ENCODE data around the gene RBM15B. TPM values are rescaled to one million over a fixed set of nuclear protein-coding genes. Genes with fewer than 3 reads are reported as not detected.

RBM15B gene
- total RNA-seq, 1 donor from 2014 or later, result 75.8 TPM

- no peaks in the 10 kb centered on the region for H3K9me3 Mint-ChIP-seq (ENCODE audit: low read depth)
- no peak overlapping the region for H3K27ac Mint-ChIP-seq
- no peak for DNase-seq (ENCODE audit: low spot score, unreplicated experiment)
- H3K27me3 Mint-ChIP-seq, result no peaks in the 10 kb centered on the region
- no peak overlapping the region for H3K4me3 Mint-ChIP-seq (ENCODE audit: low read depth)
- H3K4me1 Mint-ChIP-seq (ENCODE audit: low read depth), result no peaks in the 10 kb centered on the region
- peaks cover 15% of the 10 kb centered on the region for H3K36me3 Mint-ChIP-seq (ENCODE audit: insufficient read depth)
- no peak for TF ChIP-seq CTCF (IDR thresholded peaks at IDR 0.05; ENCODE audit: unreplicated experiment)
These were observed 46.0 kb downstream of the RBM15B start for GRCh38 chr3:51436998-51437639.

- Mint-ChIP-seq H3K36me3 (ENCODE audit: insufficient read depth) (peaks cover 16% of the 10 kb centered on the region), H3K27ac (no peak overlapping the region), H3K4me3 (ENCODE audit: low read depth) (no peak overlapping the region), H3K9me3 (ENCODE audit: low read depth) (no peaks in the 10 kb centered on the region), H3K4me1 (ENCODE audit: low read depth) (no peaks in the 10 kb centered on the region), H3K27me3 (no peaks in the 10 kb centered on the region)
- TF ChIP-seq CTCF (IDR thresholded peaks at IDR 0.05; ENCODE audit: unreplicated experiment), result no peak
- DNase-seq (ENCODE audit: low spot score, unreplicated experiment), result no peak
These were observed 50.4 kb downstream of the RBM15B start for GRCh38 chr3:51441282-51442030.

- TF ChIP-seq CTCF (IDR thresholded peaks at IDR 0.05; ENCODE audit: unreplicated experiment), result no peak
- Mint-ChIP-seq H3K36me3 (ENCODE audit: insufficient read depth) (peaks cover 26% of the 10 kb centered on the region), H3K27me3 (no peaks in the 10 kb centered on the region), H3K4me1 (ENCODE audit: low read depth) (peaks cover 7% of the 10 kb centered on the region), H3K27ac (no peak overlapping the region), H3K4me3 (ENCODE audit: low read depth) (no peak overlapping the region), H3K9me3 (ENCODE audit: low read depth) (no peaks in the 10 kb centered on the region)
- no peak for DNase-seq (ENCODE audit: low spot score, unreplicated experiment)
These were observed 54.6 kb downstream of the RBM15B start for GRCh38 chr3:51445544-51446280.

Other genes with a start within 250 kb of the RBM15B start
- 130 and 131 TPM in 2 replicates for gene MANF, start 6.0 kb upstream of the RBM15B start, total RNA-seq
- gene DCAF1, start 108.7 kb downstream of the RBM15B start, total RNA-seq, result 21.9 and 22.5 TPM in 2 replicates
- gene RAD54L2, start 147.4 kb downstream of the RBM15B start, total RNA-seq, result 40.2 and 47.2 TPM in 2 replicates

All from progenitor cell of endocrine pancreas (in vitro differentiated cells).